GM13976 (cell line): ENCODE data around the gene DSCAML1.

Experiments
- DNase-seq: peaks from one replicate; pipeline ENCODE4 v3.0.0; 2012; ENCODE audit warnings: low spot score
- CTCF ChIP-seq: IDR thresholded peaks from 2 replicates; pipeline ENCODE4 v1.5.1; 2012; ENCODE audit warnings: borderline replicate concordance, mild to moderate bottlenecking; ENCODE audit not compliant: insufficient read depth; ENCODE audit errors: extremely low read depth, missing control alignments, control extremely low read depth
- in situ Hi-C: fragments of 300-500 bp; cut with MboI; formaldehyde crosslinking; loops from one replicate; pipeline ENCODE4 v1.12.0; 2022; ENCODE audit warnings: low sequenced_read_pairs, mixed read lengths, inconsistent platforms; ENCODE audit not compliant: unreplicated experiment

The DSCAML1 gene

GRCh38 chr11:117658809-117659208 is 138.2 kb downstream of the DSCAML1 start:
- DNase-seq = no peak
- no peak for TF ChIP-seq CTCF
- in situ Hi-C loops = no loop called here

- DNase-seq = no peak
- no peak for TF ChIP-seq CTCF
- in situ Hi-C loops = no loop called here
Measured at GRCh38 chr11:117657794-117658193, 139.2 kb downstream of the DSCAML1 start.

- DNase-seq = no peak
- no peak for TF ChIP-seq CTCF
- in situ Hi-C loops = no loop called here
Measured at GRCh38 chr11:117654281-117655255, 142.4 kb downstream of the DSCAML1 start.

- TF ChIP-seq CTCF = no peak
- no peak for DNase-seq
- in situ Hi-C loops = no loop called here
Measured at GRCh38 chr11:117652521-117652920, 144.5 kb downstream of the DSCAML1 start.

GRCh38 chr11:117649296-117650055 is 147.5 kb downstream of the DSCAML1 start:
- TF ChIP-seq CTCF = no peak
- no peak for DNase-seq
- in situ Hi-C loops = no loop called here

- in situ Hi-C loops = no loop called here
- TF ChIP-seq CTCF = no peak
- DNase-seq = no peak
Measured at GRCh38 chr11:117647872-117648271, 149.1 kb downstream of the DSCAML1 start.
